H1 (cell line): ENCODE measurements around the gene TSC22D3. TPM values are rescaled to one million over a fixed set of nuclear protein-coding genes. Genes with fewer than 3 reads are reported as not detected.
A peak's percentile ranks its signal among the peaks of the same experiment; 100 is the strongest.

Experiments used
- CTCF ChIA-PET: fragments of 300-600 bp; sonication (Branson Sonifier 250); formaldehyde crosslinking; loops from one replicate; lab custom pipeline; 2021; ENCODE audit not compliant: partially characterized antibody; lab: Charles Lee
- POLR2A ChIA-PET: fragments of 300-600 bp; sonication (Branson Sonifier 250); formaldehyde crosslinking; loops from one replicate; lab custom pipeline; 2021; ENCODE audit warnings: inconsistent platforms; ENCODE audit not compliant: partially characterized antibody; lab: Charles Lee
- DNase-seq, 2 experiments: peaks; one replicate each; pipeline versions ENCODE4 v3.0.0 to v3.0.0-alpha.2; 2010 to 2022; ENCODE audit warnings: low spot score in 2 of 2, low read depth in 1 of 2, mixed read lengths in 1 of 2
- FAIRE-seq: peaks from 2 replicates; lab custom pipeline; 2011; peaks lifted over from hg19 to GRCh38; lab: Jason Lieb, UNC
- H2AFZ ChIP-seq: 2 replicates; pipeline ENCODE4 v1.8.1; 2012; ENCODE audit warnings: low read length, inconsistent platforms
- H2AK5ac ChIP-seq: 2 replicates; pipeline ENCODE4 v1.6.1; 2013; ENCODE audit warnings: low read depth, low read length
- H2BK120ac ChIP-seq: replicated peaks from 2 replicates; pipeline ENCODE3; 2013; ENCODE audit warnings: low read depth, low read length, inconsistent platforms
- H2BK12ac ChIP-seq: 2 replicates; pipeline ENCODE4 v1.6.1; 2013; ENCODE audit warnings: low read depth, low read length
- H2BK15ac ChIP-seq: 2 replicates; pipeline ENCODE4 v1.6.1; 2013; ENCODE audit warnings: low read length
- H2BK20ac ChIP-seq: 2 replicates; pipeline ENCODE4 v1.6.1; 2013; ENCODE audit warnings: low read length
- H2BK5ac ChIP-seq: 2 replicates; pipeline ENCODE4 v1.6.1; 2013; ENCODE audit warnings: low read depth, low read length
- H3K14ac ChIP-seq: 2 replicates; pipeline ENCODE4 v1.6.1; 2013; ENCODE audit warnings: inconsistent platforms; ENCODE audit not compliant: insufficient read length
- H3K18ac ChIP-seq: 2 replicates; pipeline ENCODE4 v1.6.1; 2013; ENCODE audit warnings: low read length; ENCODE audit errors: extremely low read depth
- H3K23ac ChIP-seq: 2 replicates; pipeline ENCODE4 v1.6.1; 2013; ENCODE audit warnings: inconsistent platforms; ENCODE audit not compliant: insufficient read length
- H3K23me2 ChIP-seq: 2 replicates; pipeline ENCODE4 v1.6.1; 2013; ENCODE audit warnings: low read depth, low read length
- H3K27ac ChIP-seq: 2 replicates; pipeline ENCODE4 v1.6.1; 2011; ENCODE audit warnings: low read depth, low read length, inconsistent platforms
- H3K27me3 ChIP-seq, 4 experiments: replicated peaks in 1 of 4; 1 replicate in 1 of 4; 2 replicates in 3 of 4; pipeline versions ENCODE4 v1.6.1 to v1.8.1; 2011 to 2013; ENCODE audit warnings: low read length in 3 of 4, mild to moderate bottlenecking in 3 of 4, inconsistent platforms in 2 of 4, mixed read lengths in 2 of 4, moderate library complexity in 1 of 4; ENCODE audit not compliant: control insufficient read depth in 3 of 4, insufficient read depth in 3 of 4; ENCODE audit errors: extremely low read depth in 1 of 4
- H3K36me3 ChIP-seq, 4 experiments: 2 replicates each; pipeline versions ENCODE4 v1.6.1 to v1.8.1; 2011 to 2013; ENCODE audit warnings: mild to moderate bottlenecking in 4 of 4, low read length in 3 of 4, moderate library complexity in 2 of 4, control low read depth in 1 of 4, inconsistent platforms in 1 of 4; ENCODE audit not compliant: insufficient read depth in 4 of 4, control insufficient read depth in 2 of 4
- H3K4ac ChIP-seq: replicated peaks from 2 replicates; pipeline ENCODE3; 2013; ENCODE audit warnings: low read length, low read depth, mixed read lengths, inconsistent platforms; ENCODE audit not compliant: insufficient read length
- H3K4me1 ChIP-seq, 4 experiments: replicated peaks in 1 of 4; 1 replicate in 1 of 4; 2 replicates in 3 of 4; pipeline versions ENCODE4 v1.6.1 to v1.8.1; 2011 to 2013; ENCODE audit warnings: low read length in 3 of 4, inconsistent platforms in 2 of 4, mixed read lengths in 1 of 4; ENCODE audit not compliant: insufficient read depth in 4 of 4, control insufficient read depth in 3 of 4
- H3K4me2 ChIP-seq, 2 experiments: 2 replicates each; pipeline versions ENCODE4 v1.6.1 to v1.8.1; 2011 to 2013; ENCODE audit warnings: low read depth in 2 of 2, low read length in 2 of 2, control low read depth in 1 of 2, inconsistent platforms in 1 of 2, mild to moderate bottlenecking in 1 of 2; ENCODE audit not compliant: insufficient read depth in 1 of 2
- H3K4me3 ChIP-seq, 4 experiments: fragments of 200-600, 300-600 bp in 1 of 4; sonication (generic), shearing (Covaris generic), sonication (Bioruptor Twin) in 1 of 4; 2 replicates each; pipeline versions ENCODE4 v1.5.1 to v1.8.1; 2011 to 2016; ENCODE audit warnings: low read length in 4 of 4, low read depth in 3 of 4, control low read depth in 2 of 4, inconsistent platforms in 2 of 4, mild to moderate bottlenecking in 2 of 4, mixed read lengths in 1 of 4, moderate library complexity in 1 of 4; ENCODE audit not compliant: insufficient read depth in 2 of 4; ENCODE audit errors: extremely low read depth in 1 of 4
- H3K56ac ChIP-seq: replicated peaks from 2 replicates; pipeline ENCODE3; 2013; ENCODE audit warnings: low read depth, mild to moderate bottlenecking, mixed read lengths, low read length, inconsistent platforms; ENCODE audit not compliant: insufficient read length
- H3K79me1 ChIP-seq: 2 replicates; pipeline ENCODE4 v1.6.1; 2013; ENCODE audit warnings: low read depth, low read length, control low read depth
- H3K79me2 ChIP-seq, 2 experiments: 2 replicates each; pipeline versions ENCODE4 v1.6.1 to v1.8.1; 2012 to 2013; ENCODE audit warnings: low read length in 2 of 2, mild to moderate bottlenecking in 2 of 2, inconsistent platforms in 1 of 2; ENCODE audit not compliant: insufficient read depth in 2 of 2, control insufficient read depth in 1 of 2
- H3K9ac ChIP-seq, 4 experiments: replicated peaks in 1 of 4; 1 replicate in 1 of 4; 2 replicates in 3 of 4; pipeline versions ENCODE4 v1.6.1 to v1.8.1; 2011 to 2013; ENCODE audit warnings: low read depth in 3 of 4, low read length in 3 of 4, control low read depth in 2 of 4, mild to moderate bottlenecking in 2 of 4, moderate library complexity in 2 of 4, inconsistent platforms in 1 of 4; ENCODE audit errors: extremely low read depth in 1 of 4
- H3K9me3 ChIP-seq, 2 experiments: 2 replicates each; pipeline versions ENCODE4 v1.6.1 to v1.8.1; 2012 to 2013; ENCODE audit warnings: mild to moderate bottlenecking in 2 of 2, moderate library complexity in 2 of 2, control low read depth in 1 of 2, inconsistent platforms in 1 of 2, low read depth in 1 of 2, low read length in 1 of 2, mixed read lengths in 1 of 2; ENCODE audit not compliant: insufficient read depth in 2 of 2
- H4K20me1 ChIP-seq, 2 experiments: replicated peaks in 1 of 2; 2 replicates each; pipeline versions ENCODE3 to v1.8.1; 2011 to 2013; ENCODE audit warnings: inconsistent platforms in 2 of 2, low read length in 2 of 2, mild to moderate bottlenecking in 1 of 2; ENCODE audit not compliant: insufficient read depth in 2 of 2, control insufficient read depth in 1 of 2
- H4K5ac ChIP-seq: 2 replicates; pipeline ENCODE4 v1.6.1; 2013; ENCODE audit warnings: low read length, low read depth, mixed read lengths, inconsistent platforms; ENCODE audit not compliant: insufficient read length
- H4K8ac ChIP-seq: 2 replicates; pipeline ENCODE4 v1.8.0; 2013; ENCODE audit warnings: mild to moderate bottlenecking, moderate library complexity, low read length, inconsistent platforms; ENCODE audit not compliant: insufficient read depth; ENCODE audit errors: extremely low read depth
- H4K91ac ChIP-seq: replicated peaks from 2 replicates; pipeline ENCODE3; 2013; ENCODE audit warnings: low read length, mixed read lengths, inconsistent platforms; ENCODE audit not compliant: insufficient read length
- KDM5A ChIP-seq: fragments of 200-600 bp; IDR thresholded peaks from 2 replicates; pipeline ENCODE4 v1.7.1; 2012; ENCODE audit warnings: mild to moderate bottlenecking, low read length, inconsistent platforms, mixed read lengths
- RAD21 ChIP-seq, 2 experiments: IDR thresholded peaks in 1 of 2; conservative IDR thresholded peaks in 1 of 2; 2 replicates each; pipeline ENCODE4 v1.6.1; 2011; ENCODE audit warnings: low read depth in 2 of 2, low read length in 2 of 2, improper control_type of control experiment in 1 of 2, inconsistent platforms in 1 of 2, mild to moderate bottlenecking in 1 of 2, moderate library complexity in 1 of 2
- WGBS, 2 experiments: shearing (Covaris generic) in 1 of 2; methylation state at CpG; one replicate each; pipeline versions ENCODE4 v1.1.6 to v1.1.7; 2013 to 2015; ENCODE audit warnings: low lambda C conversion rate in 2 of 2, mixed read lengths in 2 of 2, inconsistent platforms in 1 of 2, low coverage in 1 of 2, missing lambda C conversion rate in 1 of 2; ENCODE audit not compliant: insufficient replicate concordance in 2 of 2, insufficient coverage in 1 of 2, insufficient read length in 1 of 2; ENCODE audit errors: extremely low coverage in 1 of 2, missing lambda C conversion rate in 1 of 2; 5-methylcytosine and 5-hydroxymethylcytosine counted together
- polyA plus RNA-seq, 7 experiments: library from polyadenylated mRNA; depleted of rRNA in 3 of 7; stranded (reverse) in 5 of 7; unstranded in 2 of 7; fragments of >200 nt in 5 of 7; fragments of 200-250 nt in 2 of 7; gene quantifications; 1 replicate in 5 of 7; 2 replicates in 1 of 7; 4 replicates in 1 of 7; pipeline versions ENCODE4 v1.2.1 to v1.2.3, GENCODE V29; 2011 to 2013; ENCODE audit warnings: missing spikeins in 2 of 7, mixed read lengths in 2 of 7
- total RNA-seq: library from RNA; stranded (reverse); fragmentation: NEBNext Ultra II Directional; extraction: Animal tissue kit (Norgen Biotek cat#: 25700); gene quantifications from 2 replicates; pipeline ENCODE4 v1.2.1, GENCODE V29; 2021

The TSC22D3 gene
- total and polyA plus RNA-seq, 2 of the 8 experiments (the other 6 are each of a cell fraction or from before 2014, with no cell fraction given) = 7.6 to 12.9 TPM

DNA sequence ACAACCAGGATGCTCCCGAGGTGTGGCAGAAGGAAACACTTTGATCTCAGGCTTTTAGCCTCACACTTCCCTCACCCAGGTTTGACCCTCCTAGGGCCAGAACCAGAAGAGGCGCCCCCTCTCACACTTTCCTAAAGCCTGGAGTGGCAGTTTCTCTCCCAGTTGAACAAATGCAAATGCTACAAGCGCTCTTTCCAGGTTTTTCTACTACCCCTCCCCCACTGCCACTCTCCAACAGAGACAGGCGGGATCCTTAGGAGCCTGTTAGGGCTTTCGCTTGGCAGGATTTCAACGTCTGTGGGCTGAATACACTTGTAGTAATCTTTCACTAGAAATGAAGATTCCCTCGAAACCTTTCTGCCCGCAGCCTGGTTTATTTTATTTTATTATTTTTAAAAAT lies 2.4 kb downstream of the TSC22D3 start:
- TF ChIP-seq RAD21 (IDR thresholded peaks at IDR 0.05 in 1 of 2, conservative IDR thresholded peaks at IDR 0.05 in 1 of 2; ENCODE audit: low read depth in 2 of 2, low read length in 2 of 2) (peak in 1 of 2 experiments; percentile 4; a peak in 1 of 4 replicates), KDM5A (no peak)
- TF ChIP-seq, all 59 proteins: peak for 1
- Histone ChIP-seq H3K23ac (no peak overlapping the region), H3K4me3 (peak overlapping the region in 1 of 4 experiments; percentile 35; a peak in 1 of 8 replicates), H3K14ac (no peak overlapping the region), H3K27me3 (peaks cover 20 to 39% (median 32%) of the 10 kb centered on the region in 4 experiments), H4K91ac (no peak overlapping the region), H3K36me3 (no peaks in the 10 kb centered on the region), H4K20me1 (no peaks in the 10 kb centered on the region), H2AFZ (no peak overlapping the region), H3K4me1 (peaks cover 0 to 10% (median 8%) of the 10 kb centered on the region in 4 experiments), H3K23me2 (peaks cover 4% of the 10 kb centered on the region; the same call in 1 of the 2 replicates), H3K4me2 (peak overlapping the region in 1 of 2 experiments; percentile 44; a peak in 2 of 4 replicates), H3K18ac (no peak overlapping the region), H3K79me1 (no peaks in the 10 kb centered on the region), H4K8ac (no peak overlapping the region), H3K27ac (no peak overlapping the region), H2AK5ac (no peak overlapping the region), H2BK20ac (no peak overlapping the region), H3K4ac (no peak overlapping the region), H2BK5ac (no peak overlapping the region), H4K5ac (no peak overlapping the region), H3K79me2 (no peaks in the 10 kb centered on the region), H3K9me3 (no peaks in the 10 kb centered on the region), H2BK15ac (no peak overlapping the region), H2BK120ac (no peak overlapping the region), H3K9ac (no peak overlapping the region), H3K56ac (no peak overlapping the region), H2BK12ac (no peak overlapping the region)
- ChIA-PET POLR2A (interaction anchor here (1.1 to 3.1 kb wide), 2 partner anchors 56 to 120 kb away, joined by 3 to 21 read pairs; no protein-coding TSS in a partner anchor), CTCF (interaction anchor here (0.9 to 10.8 kb wide), 6 partner anchors 15 to 116 kb away, joined by 3 to 209 read pairs (median 10); no protein-coding TSS in a partner anchor)
- 9% methylated on average over 7 of the region's 8 CpGs; no CpG with 5 or more reads in 1 of the 2 experiments for WGBS, 2 experiments
- FAIRE-seq (peak; percentile 87), DNase-seq (no peak)
